Body of pancreas (tissue), 4 donors: ENCODE data around the gene SAP30L.

ENCODE experiments used
- CTCF ChIP-seq, 7 experiments: fragments of 450-650 bp in 4 of 7; fragments of 200-600 bp in 3 of 7; sonication (generic) in 3 of 7; IDR thresholded peaks; one replicate each; pipeline ENCODE4 v1.5.1; 2016 to 2019; ENCODE audit warnings: antibody characterized with exemption in 7 of 7
- POLR2A ChIP-seq, 3 donors: fragments of 450-650 bp; IDR thresholded peaks; one replicate each; pipeline ENCODE4 v1.6.1; 2016; ENCODE audit warnings: antibody characterized with exemption in 3 of 3, mild to moderate bottlenecking in 2 of 3

GRCh38 chr5:154483654-154484392, 38.0 kb downstream of the SAP30L start:
- TF ChIP-seq POLR2A (IDR thresholded peaks at IDR 0.05), result no peak
- TF ChIP-seq CTCF (IDR thresholded peaks at IDR 0.05), result no peak
